Stimulated activated CD4-positive, alpha-beta T cell treated with anti-CD3 and anti-CD28 coated beads, Interleukin-15, amount 100 ng/mL, for 48 hours (primary cell): ENCODE results near the gene SRSF9.

Experiments used
- DNase-seq, 2 donors: peaks; one replicate each; pipeline ENCODE4 v3.0.0-alpha.2; 2020; ENCODE audit warnings: low read depth in 2 of 2

The SRSF9 gene

GRCh38 chr12:120481022-120481767, 11.6 kb upstream of the SRSF9 start:
- no peak for DNase-seq

- DNase-seq: no peak
These were observed 10.7 kb upstream of the SRSF9 start for GRCh38 chr12:120480211-120480610.

GRCh38 chr12:120479458-120479857, 9.9 kb upstream of the SRSF9 start:
- DNase-seq: no peak

- no peak for DNase-seq
These were observed 6.1 kb upstream of the SRSF9 start for GRCh38 chr12:120475643-120476042.

- no peak for DNase-seq
These were observed 5.0 kb upstream of the SRSF9 start for GRCh38 chr12:120474616-120474960.

GRCh38 chr12:120473807-120474615, 4.5 kb upstream of the SRSF9 start:
- no peak for DNase-seq

GRCh38 chr12:120472521-120472920, 3.0 kb upstream of the SRSF9 start:
- DNase-seq: no peak

GRCh38 chr12:120470150-120470784, 719 bp upstream of the SRSF9 start:
- DNase-seq: no peak

- DNase-seq: no peak
These were observed 613 bp downstream of the SRSF9 start for GRCh38 chr12:120468821-120469449.

GRCh38 chr12:120468325-120468820, 1.2 kb downstream of the SRSF9 start:
- no peak for DNase-seq

- DNase-seq: no peak
These were observed 2.1 kb downstream of the SRSF9 start for GRCh38 chr12:120467439-120467838.

- DNase-seq: no peak
These were observed 2.8 kb downstream of the SRSF9 start for GRCh38 chr12:120466560-120467315.

GRCh38 chr12:120465756-120466155, 3.8 kb downstream of the SRSF9 start:
- DNase-seq: no peak

GRCh38 chr12:120463712-120464111, 5.8 kb downstream of the SRSF9 start:
- DNase-seq: no peak

GRCh38 chr12:120462099-120462640, 7.4 kb downstream of the SRSF9 start:
- DNase-seq: no peak

GRCh38 chr12:120460157-120460556, 9.4 kb downstream of the SRSF9 start:
- no peak for DNase-seq

- no peak for DNase-seq
These were observed 12.4 kb downstream of the SRSF9 start for GRCh38 chr12:120457133-120457532.

GRCh38 chr12:120455302-120455701, 14.2 kb downstream of the SRSF9 start:
- DNase-seq: no peak

GRCh38 chr12:120453977-120454376, 15.6 kb downstream of the SRSF9 start:
- no peak for DNase-seq

- no peak for DNase-seq
These were observed 16.3 kb downstream of the SRSF9 start for GRCh38 chr12:120453060-120453750.
